22Rv1 (cell line): ENCODE measurements around the gene TRIM33.

Experiments
- ZFX ChIP-seq: fragments of 450-650 bp; IDR thresholded peaks from 2 replicates; pipeline ENCODE4 v1.6.1; 2017; ENCODE audit warnings: antibody characterized with exemption, borderline replicate concordance
- TF ChIP-seq, protein P1 (sequence below): fragments of 450-650 bp; IDR thresholded peaks from 2 replicates; pipeline ENCODE4 v1.5.1; 2017; ENCODE audit warnings: mild to moderate bottlenecking

DNA sequence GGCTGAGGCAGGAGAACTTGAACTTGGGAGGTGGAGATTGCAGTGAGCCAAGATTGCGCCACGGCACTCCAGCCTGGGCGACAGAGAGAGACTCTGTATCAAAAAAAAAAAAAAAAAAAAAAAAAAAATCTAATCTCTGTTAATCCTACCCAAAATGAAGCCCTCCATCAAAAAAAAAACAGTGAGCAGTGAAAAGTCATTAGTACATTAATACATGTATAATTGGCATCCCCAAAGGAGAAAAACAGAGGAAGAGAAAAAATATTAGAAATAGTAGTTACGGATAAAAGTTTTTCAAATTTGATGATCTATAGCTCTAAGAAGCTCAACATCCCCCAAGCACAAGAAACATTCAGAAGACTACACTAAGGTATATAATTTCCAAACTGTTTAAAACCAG, 71.6 kb downstream of the TRIM33 start:
- TF ChIP-seq, protein P1, sequence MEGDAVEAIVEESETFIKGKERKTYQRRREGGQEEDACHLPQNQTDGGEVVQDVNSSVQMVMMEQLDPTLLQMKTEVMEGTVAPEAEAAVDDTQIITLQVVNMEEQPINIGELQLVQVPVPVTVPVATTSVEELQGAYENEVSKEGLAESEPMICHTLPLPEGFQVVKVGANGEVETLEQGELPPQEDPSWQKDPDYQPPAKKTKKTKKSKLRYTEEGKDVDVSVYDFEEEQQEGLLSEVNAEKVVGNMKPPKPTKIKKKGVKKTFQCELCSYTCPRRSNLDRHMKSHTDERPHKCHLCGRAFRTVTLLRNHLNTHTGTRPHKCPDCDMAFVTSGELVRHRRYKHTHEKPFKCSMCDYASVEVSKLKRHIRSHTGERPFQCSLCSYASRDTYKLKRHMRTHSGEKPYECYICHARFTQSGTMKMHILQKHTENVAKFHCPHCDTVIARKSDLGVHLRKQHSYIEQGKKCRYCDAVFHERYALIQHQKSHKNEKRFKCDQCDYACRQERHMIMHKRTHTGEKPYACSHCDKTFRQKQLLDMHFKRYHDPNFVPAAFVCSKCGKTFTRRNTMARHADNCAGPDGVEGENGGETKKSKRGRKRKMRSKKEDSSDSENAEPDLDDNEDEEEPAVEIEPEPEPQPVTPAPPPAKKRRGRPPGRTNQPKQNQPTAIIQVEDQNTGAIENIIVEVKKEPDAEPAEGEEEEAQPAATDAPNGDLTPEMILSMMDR: no peak
- TF ChIP-seq ZFX: no peak
